RWPE2 (cell line): Measurements from ENCODE around the gene TAS2R31.

Experiments
- ATAC-seq: fragments of 200-7000 bp; cut with Tn5 transposase; 3 replicates; pipeline ENCODE4 v1.9.1; 2021; ENCODE audit warnings: low read depth
- DNase-seq: peaks from one replicate; pipeline ENCODE4 v3.0.0-alpha.2; 2020; ENCODE audit warnings: low spot score
- H3K27ac ChIP-seq: fragments of 450-650 bp; 2 replicates; pipeline ENCODE4 v1.5.1; 2017; ENCODE audit warnings: mild to moderate bottlenecking; ENCODE audit not compliant: poor library complexity, severe bottlenecking
- H3K27me3 ChIP-seq: fragments of 250-450 bp; sonication (Bioruptor Pico); 2 replicates; pipeline ENCODE4 v1.5.1; 2021; ENCODE audit warnings: mild to moderate bottlenecking, moderate library complexity; ENCODE audit not compliant: insufficient read depth, poor library complexity, severe bottlenecking
- H3K36me3 ChIP-seq: fragments of 250-450 bp; sonication (Bioruptor Pico); 2 replicates; pipeline ENCODE4 v1.5.1; 2020; ENCODE audit warnings: low read depth, mild to moderate bottlenecking, moderate library complexity
- H3K4me1 ChIP-seq: fragments of 250-450 bp; sonication (Bioruptor Pico); 2 replicates; pipeline ENCODE4 v1.5.1; 2021; ENCODE audit warnings: mild to moderate bottlenecking, moderate library complexity; ENCODE audit not compliant: insufficient read depth, poor library complexity, severe bottlenecking
- H3K4me3 ChIP-seq: fragments of 250-450 bp; sonication (Bioruptor Pico); 2 replicates; pipeline ENCODE4 v1.5.1; 2021; ENCODE audit warnings: mild to moderate bottlenecking, moderate library complexity; ENCODE audit not compliant: severe bottlenecking
- H3K9me3 ChIP-seq: fragments of 250-450 bp; sonication (Bioruptor Pico); 2 replicates; pipeline ENCODE4 v1.5.1; 2021; ENCODE audit warnings: mild to moderate bottlenecking, moderate library complexity; ENCODE audit not compliant: severe bottlenecking
- TF ChIP-seq, protein P1 (sequence below): fragments of 450-650 bp; IDR thresholded peaks from one replicate; pipeline ENCODE4 v1.5.1; 2017; ENCODE audit warnings: mild to moderate bottlenecking, moderate library complexity; ENCODE audit not compliant: poor library complexity, severe bottlenecking

TAS2R31 gene

DNA sequence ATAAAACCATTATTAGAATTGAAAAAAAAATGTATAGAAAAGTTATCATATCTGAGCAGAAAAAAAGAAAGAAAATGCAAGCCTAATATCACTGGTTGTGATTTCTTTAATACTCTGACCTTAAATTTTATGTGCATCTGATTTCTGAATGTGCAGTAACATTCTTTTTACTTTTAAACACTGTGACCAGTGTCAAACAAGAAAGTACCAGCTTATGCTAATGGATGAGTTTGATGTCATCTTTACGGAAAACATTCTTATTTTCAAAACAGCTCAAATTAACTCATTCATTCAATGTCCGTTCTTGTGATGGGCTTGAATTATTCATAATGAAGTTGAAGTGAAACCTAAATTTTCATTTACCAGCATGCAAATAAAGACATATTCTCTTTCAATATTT lies 44.4 kb downstream of the TAS2R31 start, which contains the start of gene TAS2R50:
TSS of gene TAS2R50 (minus strand) at position 101 of the 400 bp plus-strand sequence. CDS start at position 49, 52 bp downstream.
- Histone ChIP-seq H3K27ac (no peak within 1 kb of the TSS), H3K9me3 (no peaks in the 10 kb centered on the region), H3K4me1 (no peaks in the 10 kb centered on the region), H3K36me3 (no peaks in the 10 kb centered on the region), H3K4me3 (no peak within 1 kb of the TSS), H3K27me3 (no peaks in the 10 kb centered on the region)
- TF ChIP-seq, protein P1, sequence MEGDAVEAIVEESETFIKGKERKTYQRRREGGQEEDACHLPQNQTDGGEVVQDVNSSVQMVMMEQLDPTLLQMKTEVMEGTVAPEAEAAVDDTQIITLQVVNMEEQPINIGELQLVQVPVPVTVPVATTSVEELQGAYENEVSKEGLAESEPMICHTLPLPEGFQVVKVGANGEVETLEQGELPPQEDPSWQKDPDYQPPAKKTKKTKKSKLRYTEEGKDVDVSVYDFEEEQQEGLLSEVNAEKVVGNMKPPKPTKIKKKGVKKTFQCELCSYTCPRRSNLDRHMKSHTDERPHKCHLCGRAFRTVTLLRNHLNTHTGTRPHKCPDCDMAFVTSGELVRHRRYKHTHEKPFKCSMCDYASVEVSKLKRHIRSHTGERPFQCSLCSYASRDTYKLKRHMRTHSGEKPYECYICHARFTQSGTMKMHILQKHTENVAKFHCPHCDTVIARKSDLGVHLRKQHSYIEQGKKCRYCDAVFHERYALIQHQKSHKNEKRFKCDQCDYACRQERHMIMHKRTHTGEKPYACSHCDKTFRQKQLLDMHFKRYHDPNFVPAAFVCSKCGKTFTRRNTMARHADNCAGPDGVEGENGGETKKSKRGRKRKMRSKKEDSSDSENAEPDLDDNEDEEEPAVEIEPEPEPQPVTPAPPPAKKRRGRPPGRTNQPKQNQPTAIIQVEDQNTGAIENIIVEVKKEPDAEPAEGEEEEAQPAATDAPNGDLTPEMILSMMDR = no peak
- ATAC-seq (no peak), DNase-seq (no peak)

DNA sequence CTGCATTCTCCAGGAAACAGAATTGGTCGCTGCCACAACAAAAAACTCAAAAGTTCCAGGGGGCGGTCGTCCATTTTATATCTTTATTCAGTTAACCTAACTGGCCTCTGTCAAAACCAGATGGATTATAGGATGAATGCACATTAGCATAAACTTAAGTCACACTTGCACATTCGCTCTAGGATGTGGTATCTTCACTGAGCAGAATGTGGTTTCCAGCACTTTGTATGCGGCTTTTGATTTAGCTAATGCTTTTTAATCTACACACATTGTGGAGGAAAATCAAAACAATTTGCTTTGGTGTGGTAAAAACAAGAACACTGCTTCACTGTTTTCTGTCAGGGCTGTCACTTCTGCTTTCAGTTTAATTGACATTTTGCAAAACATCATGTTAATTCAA lies 49.0 kb downstream of the TAS2R31 start:
- DNase-seq = no peak
- H3K36me3 ChIP-seq = no peaks in the 10 kb centered on the region
- no peaks in the 10 kb centered on the region for H3K27me3 ChIP-seq
- H3K4me3 ChIP-seq = no peak overlapping the region
- TF ChIP-seq, protein P1 = no peak
- H3K4me1 ChIP-seq = no peaks in the 10 kb centered on the region
- H3K27ac ChIP-seq = no peak overlapping the region
- ATAC-seq = no peak
- no peaks in the 10 kb centered on the region for H3K9me3 ChIP-seq
